Stimulated activated CD4-positive, alpha-beta T cell treated with anti-CD3 and anti-CD28 coated beads, TNF-alpha, amount 100 ng/mL, for 48 hours (primary cell): Measurements from ENCODE around the gene TADA3.
A peak's percentile ranks its signal among the peaks of the same experiment; 100 is the strongest.

Experiments
- DNase-seq, 3 donors: peaks; one replicate each; pipeline ENCODE4 v3.0.0-alpha.2; 2020; ENCODE audit warnings: low read depth in 3 of 3

The TADA3 gene

GRCh38 chr3:9809615-9810432 is 17.6 kb upstream of the TADA3 start, which contains the start of gene TTLL3:
Gene TTLL3 (plus strand): TSS chr3:9810262. CDS start chr3:9810662, 400 bp downstream.
- DNase-seq: no peak

GRCh38 chr3:9809239-9809614 is 17.0 kb upstream of the TADA3 start:
- no peak for DNase-seq

GRCh38 chr3:9808345-9809037 is 16.2 kb upstream of the TADA3 start:
- DNase-seq: peak in 1 of 3 donors; percentile 40

GRCh38 chr3:9807981-9808344 is 15.7 kb upstream of the TADA3 start:
- DNase-seq: no peak

GRCh38 chr3:9806688-9807589 is 14.7 kb upstream of the TADA3 start:
- no peak for DNase-seq

- DNase-seq: no peak
Observed at GRCh38 chr3:9806137-9806536, 13.9 kb upstream of the TADA3 start.

GRCh38 chr3:9804996-9805395 is 12.7 kb upstream of the TADA3 start:
- no peak for DNase-seq

GRCh38 chr3:9803494-9803893 is 11.2 kb upstream of the TADA3 start:
- no peak for DNase-seq

GRCh38 chr3:9800529-9800928 is 8.3 kb upstream of the TADA3 start:
- DNase-seq: no peak

GRCh38 chr3:9797196-9797945 is 5.1 kb upstream of the TADA3 start:
- DNase-seq: no peak

GRCh38 chr3:9795207-9795606 is 2.9 kb upstream of the TADA3 start:
- DNase-seq: no peak

GRCh38 chr3:9794400-9794799 is 2.1 kb upstream of the TADA3 start:
- DNase-seq: no peak

- no peak for DNase-seq
Observed at GRCh38 chr3:9793161-9793781, 998 bp upstream of the TADA3 start.

- DNase-seq: no peak
Observed at GRCh38 chr3:9791790-9792404, 376 bp downstream of the TADA3 start.

GRCh38 chr3:9791127-9791526 is 1.1 kb downstream of the TADA3 start:
- DNase-seq: no peak

- no peak for DNase-seq
Observed at GRCh38 chr3:9787714-9788113, 4.6 kb downstream of the TADA3 start.

- no peak for DNase-seq
Observed at GRCh38 chr3:9786825-9787669, 5.2 kb downstream of the TADA3 start.

- no peak for DNase-seq
Observed at GRCh38 chr3:9786209-9786739, 6.0 kb downstream of the TADA3 start.

GRCh38 chr3:9785602-9786001 is 6.7 kb downstream of the TADA3 start:
- DNase-seq: no peak
